HUES48 (cell line): ENCODE measurements around the gene THOC2.
"Not testable (repeated sequence)": the region's sequence is repeated elsewhere in the genome, so short reads cannot be mapped to it uniquely, and the experiment has no call there.

ENCODE experiments used
- H3K27ac ChIP-seq: one replicate; pipeline ENCODE4 v1.7.0; 2013; ENCODE audit warnings: low read depth, low read length, inconsistent platforms
- H3K27me3 ChIP-seq: 2 replicates; pipeline ENCODE4 v1.6.1; 2013; ENCODE audit warnings: mild to moderate bottlenecking, low read length; ENCODE audit not compliant: control insufficient read depth, insufficient read depth
- H3K36me3 ChIP-seq: 2 replicates; pipeline ENCODE4 v1.6.1; 2013; ENCODE audit warnings: low read length; ENCODE audit not compliant: control insufficient read depth, insufficient read depth
- H3K4me1 ChIP-seq: 2 replicates; pipeline ENCODE4 v1.6.1; 2013; ENCODE audit warnings: mild to moderate bottlenecking, low read length; ENCODE audit not compliant: control insufficient read depth, insufficient read depth
- H3K4me3 ChIP-seq: 2 replicates; pipeline ENCODE4 v1.5.1; 2013; ENCODE audit warnings: mild to moderate bottlenecking, low read depth, low read length
- H3K9ac ChIP-seq: 2 replicates; pipeline ENCODE4 v1.6.1; 2013; ENCODE audit warnings: mild to moderate bottlenecking, low read depth, low read length, moderate library complexity
- H3K9me3 ChIP-seq: 2 replicates; pipeline ENCODE4 v1.6.1; 2013; ENCODE audit warnings: low read length; ENCODE audit not compliant: control insufficient read depth, insufficient read depth

The THOC2 gene

DNA sequence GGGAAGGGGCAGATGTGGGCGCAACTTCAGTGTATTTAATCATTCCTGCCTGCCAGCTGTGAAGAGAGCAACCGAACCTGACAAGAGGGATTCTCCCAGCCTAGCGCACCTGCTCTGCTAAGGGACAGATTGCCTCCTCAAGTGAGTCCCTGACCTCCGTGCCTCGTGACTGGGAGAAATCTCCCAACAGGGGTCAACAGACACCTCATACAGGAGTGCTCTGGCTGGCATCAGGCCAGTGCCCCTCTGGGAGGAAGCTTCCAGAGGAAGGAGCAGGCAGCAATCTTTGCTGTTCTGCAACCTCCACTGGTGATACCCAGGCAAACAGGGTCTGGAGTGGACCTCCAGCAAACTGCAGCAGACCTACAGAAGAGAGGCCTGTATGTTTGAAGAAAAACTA lies 158.8 kb downstream of the THOC2 start:
- not testable (repeated sequence) for H3K4me1 ChIP-seq, H3K4me3 ChIP-seq, H3K9ac ChIP-seq, H3K36me3 ChIP-seq, H3K9me3 ChIP-seq, H3K27me3 ChIP-seq, H3K27ac ChIP-seq

DNA sequence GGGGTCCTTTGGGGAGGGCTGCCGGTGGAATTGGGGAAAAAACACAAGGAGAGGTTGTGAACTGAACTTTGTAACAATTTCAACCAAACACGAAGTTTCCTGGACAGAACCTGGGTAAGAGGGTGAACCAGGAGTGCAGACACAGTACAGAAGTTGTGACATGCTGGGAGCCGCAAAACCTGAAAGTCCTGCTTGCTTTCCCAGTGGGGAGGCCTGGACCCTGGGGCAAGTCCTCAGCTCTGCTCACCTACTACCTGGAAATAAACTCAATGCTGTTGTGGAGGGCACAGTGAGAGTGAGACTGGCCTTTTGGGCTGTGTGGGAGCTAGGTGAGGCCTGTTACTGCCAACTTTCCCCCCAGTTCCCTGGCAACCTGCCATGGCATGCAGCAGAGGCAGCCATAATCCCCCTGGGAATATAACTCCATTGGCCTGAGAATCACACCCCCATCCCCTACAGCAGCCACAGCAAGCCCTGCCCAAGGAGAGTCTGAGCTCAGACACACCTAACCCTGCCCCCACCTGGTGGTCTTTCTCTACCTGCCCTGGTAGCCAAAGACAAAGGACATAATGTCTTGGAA lies 162.8 kb downstream of the THOC2 start:
- no peaks in the 10 kb centered on the region for H3K9me3 ChIP-seq
- no peaks in the 10 kb centered on the region for H3K36me3 ChIP-seq
- no peak overlapping the region for H3K9ac ChIP-seq
- H3K27me3 ChIP-seq, result no peaks in the 10 kb centered on the region
- no peak overlapping the region for H3K4me3 ChIP-seq
- H3K4me1 ChIP-seq, result no peaks in the 10 kb centered on the region
- H3K27ac ChIP-seq, result no peak overlapping the region

DNA sequence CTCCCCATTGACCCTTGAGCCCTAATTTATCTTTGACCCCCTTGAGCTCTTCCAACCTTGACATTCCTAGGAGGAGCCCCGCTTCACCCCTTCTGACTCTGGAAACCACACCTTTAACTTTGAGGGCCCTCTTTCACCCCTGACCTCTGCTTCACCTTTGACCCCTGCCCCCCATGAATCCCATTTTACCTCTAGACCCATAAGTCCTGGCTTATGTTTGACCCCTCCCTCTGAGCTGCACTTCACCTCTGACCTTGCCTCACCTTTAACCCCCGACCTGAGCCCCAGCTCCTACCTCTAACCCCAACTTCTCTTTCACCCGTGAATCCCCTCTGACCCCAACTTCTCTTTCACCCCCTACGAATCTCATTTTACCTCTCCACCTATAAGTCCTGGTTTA lies 169.7 kb downstream of the THOC2 start:
- H3K36me3 ChIP-seq, result no peaks in the 10 kb centered on the region
- H3K27ac ChIP-seq, result no peak overlapping the region
- H3K4me3 ChIP-seq, result no peak overlapping the region
- no peaks in the 10 kb centered on the region for H3K9me3 ChIP-seq
- no peaks in the 10 kb centered on the region for H3K4me1 ChIP-seq
- H3K9ac ChIP-seq, result no peak overlapping the region
- H3K27me3 ChIP-seq, result no peaks in the 10 kb centered on the region

DNA sequence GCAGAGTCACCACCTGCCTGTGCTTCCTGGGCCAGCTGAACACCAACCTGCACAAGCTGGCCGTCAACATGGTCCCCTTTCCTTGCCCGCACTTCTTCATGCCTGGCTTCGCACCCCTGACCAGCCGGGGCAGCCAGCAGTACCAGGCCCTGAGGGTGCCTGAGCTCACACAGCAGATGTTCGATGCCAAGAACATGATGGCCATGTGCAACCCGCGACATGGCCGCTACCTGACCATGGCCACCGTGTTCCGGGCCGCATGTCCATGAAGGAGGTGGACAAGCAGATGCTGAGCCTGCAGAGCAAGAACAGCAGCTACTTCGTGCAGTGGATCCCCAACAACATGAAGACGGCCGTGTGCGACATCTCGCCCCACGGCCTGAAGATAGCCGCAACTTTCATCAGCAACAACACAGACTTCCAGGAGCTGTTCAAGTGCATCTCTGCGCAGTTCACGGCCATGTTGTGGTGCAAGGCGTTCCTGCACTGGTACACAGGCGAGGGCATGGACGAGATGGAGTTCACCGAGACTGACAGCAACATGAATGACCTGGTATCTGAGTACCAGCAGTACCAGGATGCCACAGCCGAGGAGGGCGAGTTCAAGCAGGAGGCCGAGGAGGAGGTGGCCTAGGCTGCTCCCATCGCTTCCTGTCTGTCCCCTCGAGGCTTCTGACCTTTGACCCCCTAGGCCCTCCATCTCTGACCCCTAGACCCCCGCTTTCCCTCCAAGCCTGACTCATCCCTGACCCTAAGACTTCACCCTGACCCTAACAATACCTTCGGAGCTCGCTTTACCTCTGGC lies 170.3 kb downstream of the THOC2 start:
- H3K27ac ChIP-seq, result no peak overlapping the region
- H3K27me3 ChIP-seq, result no peaks in the 10 kb centered on the region

DNA sequence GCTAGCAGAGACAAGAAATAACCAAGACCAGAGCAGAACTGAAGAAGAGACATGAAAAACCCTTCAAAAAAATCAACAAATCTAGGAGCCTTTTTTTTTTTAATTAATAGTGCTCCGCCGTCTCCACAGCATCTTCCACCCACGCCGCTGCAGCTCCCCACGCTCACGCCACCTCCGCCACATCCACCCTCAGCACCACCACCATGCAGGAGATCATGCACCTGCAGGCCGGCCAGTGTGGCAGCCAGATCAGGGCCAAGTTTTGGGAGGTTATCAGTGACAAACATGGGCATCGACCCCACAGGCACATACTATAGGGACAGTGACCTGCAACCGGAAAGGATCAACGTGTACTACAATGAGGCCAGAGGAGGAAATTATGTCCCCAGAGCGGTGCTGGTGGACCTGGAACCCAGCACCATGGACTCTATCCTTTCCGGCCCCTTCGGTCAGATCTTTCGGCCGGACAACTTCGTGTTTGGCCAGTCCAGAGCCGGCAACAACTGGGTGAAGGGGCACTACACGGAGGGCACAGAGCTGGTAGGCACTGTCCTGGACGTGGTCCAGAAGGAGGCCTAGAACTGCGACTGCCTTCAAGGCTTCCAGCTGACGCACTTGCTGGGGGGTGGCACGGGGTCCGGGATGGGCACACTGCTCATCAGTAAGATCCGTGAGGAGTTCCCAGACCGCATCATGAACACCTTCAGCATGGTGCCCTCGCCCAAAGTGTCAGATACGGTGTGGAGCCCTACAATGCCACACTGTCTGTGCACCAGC lies 171.2 kb downstream of the THOC2 start:
- no peak overlapping the region for H3K27ac ChIP-seq
- H3K4me3 ChIP-seq, result no peak overlapping the region
- no peaks in the 10 kb centered on the region for H3K36me3 ChIP-seq
- no peaks in the 10 kb centered on the region for H3K27me3 ChIP-seq
- H3K9me3 ChIP-seq, result no peaks in the 10 kb centered on the region
- no peak overlapping the region for H3K9ac ChIP-seq
- no peaks in the 10 kb centered on the region for H3K4me1 ChIP-seq

More for the DNA sequence above, 170.3 kb downstream of the THOC2 start:
- Histone ChIP-seq H3K9ac (no peak overlapping the region), H3K36me3 (no peaks in the 10 kb centered on the region), H3K4me3 (no peak overlapping the region), H3K9me3 (no peaks in the 10 kb centered on the region), H3K4me1 (no peaks in the 10 kb centered on the region)

DNA sequence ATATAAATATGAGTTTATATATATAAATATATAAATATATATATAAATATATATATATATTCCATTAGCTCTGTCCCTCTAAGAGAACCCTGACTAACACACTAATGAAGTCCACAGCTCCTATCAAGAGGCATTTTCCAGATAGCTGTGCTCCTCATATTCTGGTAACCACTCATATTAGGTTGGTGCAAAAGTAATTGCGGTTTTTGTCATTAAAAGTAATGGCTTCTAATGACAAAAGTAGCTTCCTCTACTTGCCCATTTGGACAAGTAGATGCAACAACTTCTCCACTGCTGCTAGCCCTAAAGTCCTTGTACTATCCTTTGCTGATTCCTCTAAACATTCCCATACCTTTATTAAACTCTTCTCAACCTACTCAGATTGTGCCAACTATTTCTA lies 182.0 kb downstream of the THOC2 start:
- Histone ChIP-seq H3K36me3 (no peaks in the 10 kb centered on the region), H3K4me3 (no peak overlapping the region), H3K27me3 (no peaks in the 10 kb centered on the region), H3K27ac (no peak overlapping the region), H3K9ac (no peak overlapping the region), H3K4me1 (no peaks in the 10 kb centered on the region), H3K9me3 (no peaks in the 10 kb centered on the region)
